HAP-1 (cell line): ENCODE measurements around the gene HMGN4.
"Not testable (repeated sequence)": the region's sequence is repeated elsewhere in the genome, so short reads cannot be mapped to it uniquely, and the experiment has no call there.

Experiments
- DNase-seq, 2 experiments: peaks; one replicate each; pipeline ENCODE4 v3.0.0-alpha.2; 2016 to 2020; ENCODE audit warnings: low spot score in 2 of 2
- H3K27me3 ChIP-seq: fragments of 250-450 bp; sonication (Bioruptor Pico); 2 replicates; pipeline ENCODE4 v1.5.1; 2020; ENCODE audit warnings: low read depth, mild to moderate bottlenecking, moderate library complexity
- H3K36me3 ChIP-seq: fragments of 250-450 bp; sonication (Bioruptor Pico); replicated peaks from 2 replicates; pipeline ENCODE4 v1.5.1; 2020; ENCODE audit warnings: mild to moderate bottlenecking
- H3K4me1 ChIP-seq: fragments of 250-450 bp; sonication (Bioruptor Pico); 2 replicates; pipeline ENCODE4 v1.5.1; 2020; ENCODE audit warnings: mild to moderate bottlenecking
- H3K4me3 ChIP-seq: fragments of 250-450 bp; sonication (Bioruptor Pico); 2 replicates; pipeline ENCODE4 v1.5.1; 2020; ENCODE audit warnings: mild to moderate bottlenecking, moderate library complexity
- H3K9me3 ChIP-seq: fragments of 250-450 bp; sonication (Bioruptor Pico); 2 replicates; pipeline ENCODE4 v1.5.1; 2020; ENCODE audit warnings: mild to moderate bottlenecking, moderate library complexity
- in situ Hi-C: fragments of 300-500 bp; cut with MboI; formaldehyde crosslinking; loops from 3 replicates; pipeline ENCODE4 v1.14.3; 2020; ENCODE audit warnings: low sequenced_read_pairs, inconsistent platforms, mixed read lengths

Gene HMGN4

DNA sequence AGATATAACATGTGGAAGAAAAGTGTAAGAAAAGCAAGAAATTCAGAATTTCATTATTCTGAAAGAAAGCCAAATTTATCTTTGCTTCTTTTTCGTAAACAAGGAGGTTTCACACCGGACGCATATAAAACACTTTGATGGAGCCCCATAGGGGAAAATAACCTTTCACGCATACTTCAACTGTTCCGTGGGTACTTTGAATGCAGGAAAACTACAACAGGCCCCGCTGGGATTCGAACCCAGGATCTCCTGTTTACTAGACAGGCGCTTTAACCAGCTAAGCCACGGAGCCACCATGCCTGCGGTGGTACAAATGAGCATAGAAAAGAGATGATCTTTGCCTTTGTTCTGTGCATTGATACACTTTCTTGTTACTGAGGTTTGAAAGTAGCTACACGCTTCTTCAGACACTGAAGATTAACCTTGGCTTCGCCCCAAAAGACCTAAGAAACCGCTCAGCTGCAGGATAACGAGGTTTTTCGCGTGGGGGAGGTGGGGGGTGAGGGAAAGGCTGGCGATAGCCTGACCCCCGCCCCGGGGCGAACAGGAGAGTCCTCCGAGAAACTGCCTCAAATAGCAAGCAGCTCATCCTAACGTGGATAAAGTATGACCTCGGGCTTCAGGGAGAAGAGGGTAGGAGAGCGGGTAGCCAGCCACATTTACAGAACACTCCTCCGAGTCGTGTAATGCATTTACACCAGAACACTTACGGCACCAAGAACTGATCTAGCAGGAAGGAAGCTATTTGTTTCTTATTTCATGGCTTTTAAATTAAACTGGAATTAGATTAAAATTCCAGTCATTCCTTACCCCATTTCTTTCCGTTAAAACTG is 5.3 kb upstream of the HMGN4 start:
- in situ Hi-C loops: no loop called here

DNA sequence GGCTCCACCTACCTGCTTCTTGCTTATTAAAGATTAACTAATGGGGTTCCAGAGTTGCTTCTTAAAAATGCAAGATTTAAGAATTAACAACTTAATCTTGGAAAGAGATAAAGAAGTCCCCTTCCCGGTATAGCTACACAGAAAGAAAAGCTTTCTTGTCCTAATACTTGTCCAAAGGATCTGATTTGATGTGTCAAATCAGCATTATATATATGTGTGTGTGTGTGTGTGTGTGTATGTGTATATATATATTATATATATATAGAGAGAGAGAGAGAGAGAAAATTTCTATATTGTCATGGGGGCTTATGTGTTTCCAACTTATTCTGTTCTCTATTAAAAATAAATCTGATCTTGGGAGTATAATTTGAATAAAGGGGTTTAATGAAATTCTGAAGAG is 4.6 kb upstream of the HMGN4 start:
- peaks cover 11% of the 10 kb centered on the region for H3K4me1 ChIP-seq
- H3K36me3 ChIP-seq: no peaks in the 10 kb centered on the region
- in situ Hi-C loops: no loop called here
- no peaks in the 10 kb centered on the region for H3K9me3 ChIP-seq
- no peak for DNase-seq
- no peaks in the 10 kb centered on the region for H3K27me3 ChIP-seq
- H3K4me3 ChIP-seq: peak overlapping the region; percentile 56

More for the DNA sequence above, 5.3 kb upstream of the HMGN4 start:
- H3K27me3 ChIP-seq: no peaks in the 10 kb centered on the region
- peaks cover 11% of the 10 kb centered on the region for H3K4me1 ChIP-seq
- peak overlapping the region; percentile 56 for H3K4me3 ChIP-seq
- no peaks in the 10 kb centered on the region for H3K36me3 ChIP-seq
- no peaks in the 10 kb centered on the region for H3K9me3 ChIP-seq
- peak; percentile 82 to 93 for DNase-seq

DNA sequence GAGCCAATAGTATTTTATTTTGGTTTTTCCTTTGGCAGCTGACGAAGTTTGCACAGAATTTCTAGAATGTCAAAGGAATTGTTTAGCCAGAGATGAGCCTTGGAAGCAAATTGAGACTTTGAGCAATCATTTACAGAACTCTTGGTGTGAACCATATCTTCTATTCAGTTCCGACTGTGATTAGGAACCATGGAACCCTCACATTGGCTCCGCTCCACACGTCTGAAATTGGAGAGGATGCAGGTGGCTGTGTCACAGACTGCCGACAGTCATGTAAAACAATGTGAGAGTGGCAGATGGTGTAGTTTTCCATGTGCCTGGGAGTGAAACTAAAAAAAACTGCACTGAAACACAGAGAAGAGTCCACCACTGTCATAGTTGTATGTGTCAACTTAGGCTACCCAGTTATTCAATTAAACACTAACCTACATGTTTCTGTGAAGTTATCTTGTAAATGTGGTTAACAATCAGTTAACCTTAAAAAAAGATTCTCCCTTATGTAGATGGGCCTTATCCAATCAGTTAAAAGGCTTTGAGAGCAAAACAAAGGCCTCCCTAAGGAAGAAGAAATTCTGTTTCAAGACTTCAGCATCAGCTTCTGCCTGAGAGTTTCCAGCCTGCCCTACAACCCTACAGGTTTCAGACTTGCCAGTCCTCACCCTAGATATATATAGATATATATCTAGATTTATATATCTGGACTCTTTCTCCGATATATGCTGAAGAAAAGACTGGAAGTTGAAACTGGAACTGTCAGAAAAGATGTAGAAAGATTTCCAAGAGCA is 3.3 kb upstream of the HMGN4 start:
- H3K36me3 ChIP-seq: no peaks in the 10 kb centered on the region
- peaks cover 13% of the 10 kb centered on the region for H3K4me1 ChIP-seq
- no peak for DNase-seq
- no peak overlapping the region for H3K4me3 ChIP-seq
- H3K27me3 ChIP-seq: no peaks in the 10 kb centered on the region
- no peaks in the 10 kb centered on the region for H3K9me3 ChIP-seq
- in situ Hi-C loops: loop anchor here (5.0 kb wide), 1 partner anchor 208 kb away; no protein-coding TSS in a partner anchor

DNA sequence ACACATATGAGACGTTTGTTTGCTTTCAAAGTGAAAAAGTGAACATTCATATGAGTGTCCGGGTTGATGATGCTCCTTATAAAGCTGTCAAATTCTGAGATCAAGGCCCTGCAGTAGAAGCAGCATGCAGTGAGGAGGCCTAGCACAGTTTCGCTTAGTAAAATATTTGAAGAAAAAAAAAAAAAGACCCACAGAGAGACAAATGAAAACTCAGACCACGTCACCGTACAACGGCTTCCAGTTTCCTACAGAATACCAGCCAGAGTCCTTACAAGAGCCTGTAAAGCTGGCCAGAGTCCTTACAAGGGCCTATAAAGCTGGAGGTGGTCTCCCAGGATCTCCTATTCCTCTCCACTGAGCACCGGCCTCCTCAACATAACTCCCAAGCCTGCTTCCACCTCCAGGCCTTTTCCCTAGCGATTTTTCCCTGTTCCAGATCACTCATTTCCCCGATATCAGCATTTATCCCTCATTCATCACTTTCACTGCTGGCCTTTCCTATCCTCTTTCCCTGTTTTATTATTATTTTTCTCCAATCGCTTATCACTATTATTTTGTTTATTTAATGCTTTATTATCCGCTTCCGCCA is 1.5 kb upstream of the HMGN4 start:
- Histone ChIP-seq H3K4me1 (peaks cover 15% of the 10 kb centered on the region), H3K9me3 (no peaks in the 10 kb centered on the region), H3K4me3 (peak overlapping the region; percentile 75), H3K36me3 (peaks cover 8% of the 10 kb centered on the region; the same call in 1 of the 2 replicates), H3K27me3 (no peaks in the 10 kb centered on the region)
- in situ Hi-C loops: loop anchor here (5.0 kb wide), 1 partner anchor 209 kb away; no protein-coding TSS in a partner anchor
- DNase-seq: peak; percentile 60 to 61

DNA sequence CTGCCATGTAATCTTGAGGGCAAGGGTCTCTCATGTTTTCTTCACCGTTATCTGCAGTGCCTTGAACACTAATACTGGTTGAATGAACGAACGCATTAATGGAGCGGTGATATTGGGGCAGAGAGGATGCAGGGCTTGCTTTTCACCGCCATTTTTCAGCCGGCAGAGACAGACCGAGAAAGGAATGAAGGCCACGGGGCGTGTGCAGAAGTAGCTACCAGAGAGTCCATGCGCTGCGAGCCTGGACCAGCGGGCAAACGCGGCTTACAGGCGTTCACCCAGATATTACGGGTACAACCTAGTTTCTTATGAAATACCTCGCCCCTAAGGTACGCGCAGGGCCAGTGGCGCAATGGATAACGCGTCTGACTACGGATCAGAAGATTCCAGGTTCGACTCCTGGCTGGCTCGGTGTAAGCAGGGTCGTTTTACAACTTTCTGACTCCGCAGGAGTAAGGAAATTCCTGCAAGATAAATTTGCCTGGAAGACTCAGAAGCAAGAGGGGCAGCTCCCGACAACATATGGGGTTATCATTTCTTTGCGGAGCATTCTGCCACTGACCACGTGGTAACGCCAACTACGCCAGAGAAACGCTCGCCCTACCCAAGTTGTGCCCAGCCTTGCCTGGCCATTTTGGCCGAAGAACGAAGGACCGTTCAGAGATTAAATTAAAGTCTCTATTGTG is 863 bp upstream of the HMGN4 start:
- peak; percentile 93 for DNase-seq
- in situ Hi-C loops: loop anchor here (5.0 kb wide), 1 partner anchor 210 kb away; no protein-coding TSS in a partner anchor
- H3K27me3 ChIP-seq: no peaks in the 10 kb centered on the region
- no peaks in the 10 kb centered on the region for H3K9me3 ChIP-seq
- peak overlapping the region; percentile 75 for H3K4me3 ChIP-seq
- H3K36me3 ChIP-seq: peaks cover 11% of the 10 kb centered on the region
- H3K4me1 ChIP-seq: peaks cover 15% of the 10 kb centered on the region

DNA sequence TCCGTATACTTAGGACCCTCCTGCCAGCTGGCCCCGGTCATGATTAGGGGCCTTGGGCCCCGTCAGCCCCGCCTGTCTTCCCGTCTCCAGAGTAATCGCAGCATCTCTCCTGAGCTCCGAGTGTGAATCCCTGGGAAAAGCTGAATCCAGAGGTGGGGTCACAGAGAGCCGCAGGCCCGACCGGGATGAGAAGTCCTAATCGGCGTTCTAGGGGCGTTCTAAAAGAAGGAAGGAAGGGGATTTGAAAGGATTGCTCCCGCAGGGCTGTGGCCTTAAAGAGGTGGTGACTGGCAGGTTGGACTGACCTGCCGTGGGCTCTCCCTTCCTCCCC is 371 bp downstream of the HMGN4 start:
- H3K4me1 ChIP-seq: peaks cover 12% of the 10 kb centered on the region
- in situ Hi-C loops: loop anchor here (5.0 kb wide), 1 partner anchor 211 kb away; no protein-coding TSS in a partner anchor
- no peak for DNase-seq

DNA sequence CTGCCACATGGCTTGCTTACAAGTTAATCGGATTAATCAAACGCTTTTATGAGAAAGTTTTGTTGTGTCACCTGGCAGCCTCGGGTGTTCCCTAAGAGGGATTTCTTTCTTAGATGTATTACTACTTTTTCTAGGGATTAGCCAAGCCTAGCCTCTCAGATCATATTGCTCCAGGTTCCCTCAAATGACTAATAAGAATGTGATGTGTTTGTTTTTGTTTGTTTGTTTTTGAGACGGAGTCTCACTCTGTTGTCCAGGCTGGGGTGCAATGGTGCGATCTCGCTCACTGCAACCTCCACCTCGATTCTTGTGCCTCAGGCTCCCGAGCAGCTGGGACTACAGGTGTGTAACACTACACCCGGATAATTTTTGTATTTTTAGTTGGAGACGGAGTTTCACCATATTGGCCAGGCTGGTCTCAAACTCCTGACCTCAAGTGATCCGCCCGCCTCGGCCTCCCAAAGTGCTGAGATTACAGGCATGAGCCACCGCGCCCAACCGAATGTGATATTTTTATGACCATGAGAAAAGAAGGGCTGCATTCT is 977 bp downstream of the HMGN4 start:
- peaks cover 23% of the 10 kb centered on the region for H3K36me3 ChIP-seq
- in situ Hi-C loops: loop anchor here (5.0 kb wide), 1 partner anchor 212 kb away; no protein-coding TSS in a partner anchor
- no peaks in the 10 kb centered on the region for H3K9me3 ChIP-seq
- H3K4me1 ChIP-seq: peaks cover 10% of the 10 kb centered on the region
- H3K4me3 ChIP-seq: peak overlapping the region; percentile 75
- DNase-seq: peak; percentile 40 to 58
- no peaks in the 10 kb centered on the region for H3K27me3 ChIP-seq

More for the DNA sequence above, 371 bp downstream of the HMGN4 start:
- Histone ChIP-seq H3K4me3 (peak overlapping the region; percentile 75), H3K36me3 (peaks cover 18% of the 10 kb centered on the region), H3K9me3 (no peaks in the 10 kb centered on the region), H3K27me3 (no peaks in the 10 kb centered on the region)

DNA sequence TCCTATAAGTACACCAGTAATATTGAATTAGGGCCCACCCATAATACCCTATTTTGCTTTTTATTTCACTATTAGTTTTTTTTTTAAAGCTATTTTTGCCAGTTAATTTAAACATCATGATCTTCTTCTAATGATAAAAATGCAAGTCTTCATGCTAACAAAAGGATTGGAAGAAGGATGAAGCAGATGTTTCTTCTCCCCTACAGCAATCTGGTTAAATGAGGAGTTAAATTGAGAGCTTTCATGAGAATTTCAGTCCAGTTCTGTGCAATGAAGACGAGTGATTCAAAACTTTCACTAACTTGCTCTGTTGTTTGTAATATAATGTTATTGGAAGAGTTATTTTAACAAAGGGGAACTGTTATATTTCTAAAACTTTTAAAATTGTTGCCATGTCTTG is 3.4 kb downstream of the HMGN4 start:
- in situ Hi-C loops: no loop called here
- Histone ChIP-seq H3K27me3 (no peaks in the 10 kb centered on the region), H3K9me3 (no peaks in the 10 kb centered on the region), H3K36me3 (peaks cover 43% of the 10 kb centered on the region), H3K4me3 (no peak overlapping the region), H3K4me1 (peaks cover 3% of the 10 kb centered on the region)
- DNase-seq: no peak

DNA sequence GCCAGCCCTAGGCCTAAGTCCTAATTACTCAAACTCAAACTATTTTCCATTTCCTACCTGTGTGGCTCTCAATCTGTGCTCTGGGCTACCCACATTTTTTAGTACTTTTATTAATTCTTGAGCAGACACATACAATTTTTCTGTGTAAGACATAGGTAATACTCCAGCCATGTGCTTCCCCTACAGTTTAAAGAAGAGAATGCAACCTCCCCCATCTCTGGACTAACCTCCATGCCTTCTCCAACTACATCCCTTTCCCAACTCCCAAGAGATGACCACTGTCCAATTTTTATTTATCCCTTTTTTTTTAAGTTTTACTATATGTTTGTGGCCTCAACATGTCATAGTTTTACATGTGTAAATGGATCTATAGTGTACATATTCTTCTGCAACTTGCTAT is 5.8 kb downstream of the HMGN4 start:
- in situ Hi-C loops: no loop called here
- Histone ChIP-seq H3K4me3 (no peak overlapping the region), H3K27me3 (no peaks in the 10 kb centered on the region), H3K36me3 (peaks cover 44% of the 10 kb centered on the region), H3K4me1 (peaks cover 3% of the 10 kb centered on the region), H3K9me3 (no peaks in the 10 kb centered on the region)
- DNase-seq: no peak

DNA sequence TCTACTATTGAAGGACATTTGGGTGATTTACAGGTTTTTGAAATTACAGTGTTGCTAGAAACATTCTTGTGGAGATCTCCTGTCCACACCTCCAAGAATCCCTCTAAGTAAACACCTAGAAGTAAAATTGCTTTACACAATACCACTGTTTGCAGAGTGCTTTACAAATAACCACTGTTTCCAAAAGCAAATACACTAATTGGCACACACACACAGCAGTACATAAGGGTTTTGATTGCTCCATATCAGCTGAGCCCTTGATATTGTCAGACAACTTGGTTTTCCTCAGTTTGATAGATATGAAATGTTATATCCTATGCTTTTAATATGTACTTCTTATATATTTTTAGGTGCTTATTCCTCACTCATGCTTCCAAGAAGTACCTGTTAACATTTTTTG is 6.3 kb downstream of the HMGN4 start:
- DNase-seq: no peak
- Histone ChIP-seq H3K27me3 (no peaks in the 10 kb centered on the region), H3K9me3 (no peaks in the 10 kb centered on the region), H3K4me3 (no peak overlapping the region), H3K36me3 (peaks cover 44% of the 10 kb centered on the region), H3K4me1 (peaks cover 3% of the 10 kb centered on the region)
- in situ Hi-C loops: no loop called here

DNA sequence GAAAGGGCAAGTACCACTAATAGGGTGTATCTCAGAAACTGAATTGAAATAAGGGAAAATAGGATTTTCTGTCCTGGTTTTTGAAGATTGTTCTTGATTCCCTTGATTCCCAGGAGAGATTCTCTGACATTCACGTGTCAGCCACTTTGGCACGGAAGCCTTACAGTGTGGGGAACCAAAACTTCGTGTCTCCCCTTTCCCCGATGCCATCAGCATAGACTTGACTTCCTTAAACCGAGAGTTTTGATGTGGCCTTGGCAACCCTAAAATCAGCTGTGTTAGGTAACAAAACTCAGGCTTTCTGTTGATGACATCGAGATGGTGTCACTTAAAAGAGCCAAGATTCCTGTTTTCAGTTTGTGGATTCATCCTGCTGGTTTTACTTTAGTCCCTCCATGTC is 7.5 kb downstream of the HMGN4 start:
- Histone ChIP-seq H3K4me3 (no peak overlapping the region), H3K4me1 (peaks cover 3% of the 10 kb centered on the region; the same call in 1 of the 2 replicates), H3K36me3 (peaks cover 42% of the 10 kb centered on the region), H3K9me3 (no peaks in the 10 kb centered on the region), H3K27me3 (no peaks in the 10 kb centered on the region)
- in situ Hi-C loops: no loop called here
- no peak for DNase-seq

DNA sequence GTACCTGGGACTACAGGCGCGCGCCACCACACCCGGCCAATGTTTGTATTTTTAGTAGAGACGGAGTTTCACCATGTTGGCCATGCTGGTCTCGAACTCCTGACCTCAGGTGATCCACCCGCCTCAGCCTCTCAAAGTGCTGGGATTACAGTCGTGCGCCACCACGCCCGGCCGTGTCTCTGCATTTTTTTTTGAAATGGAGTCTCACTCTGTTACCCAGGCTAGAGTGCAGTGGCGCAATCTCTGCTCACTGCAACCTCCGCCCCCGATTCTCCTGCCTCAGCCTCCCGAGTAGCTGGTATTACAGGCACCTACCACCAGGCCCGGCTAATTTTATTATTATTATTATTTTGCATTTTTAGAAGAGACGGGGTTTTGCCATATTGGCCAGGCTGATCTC is 9.2 kb downstream of the HMGN4 start:
- DNase-seq, H3K4me1 ChIP-seq, in situ Hi-C loops, H3K4me3 ChIP-seq, H3K27me3 ChIP-seq, H3K9me3 ChIP-seq: not testable (repeated sequence)
- H3K36me3 ChIP-seq: peaks cover 32% of the 10 kb centered on the region
